GM12878 (cell line): ENCODE measurements around the gene DCC.

ENCODE experiments used
- CREB1 ChIP-seq: IDR thresholded peaks from 2 replicates; pipeline ENCODE4 v1.6.1; 2012; ENCODE audit warnings: low read depth, mild to moderate bottlenecking, inconsistent platforms
- EZH2 ChIP-seq: IDR thresholded peaks from 2 replicates; pipeline ENCODE4 v1.6.1; 2012; ENCODE audit warnings: low read depth, mild to moderate bottlenecking, control low read depth, inconsistent platforms, low read length, borderline replicate concordance; ENCODE audit not compliant: control insufficient read depth
- JUND ChIP-seq: IDR thresholded peaks from 2 replicates; pipeline ENCODE4 v1.6.1; 2012; ENCODE audit warnings: low read depth, mild to moderate bottlenecking, low read length, improper control_type of control experiment, moderate library complexity
- RFX5 ChIP-seq: IDR thresholded peaks from 2 replicates; pipeline ENCODE4 v1.6.1; 2011; ENCODE audit warnings: low read depth, low read length, improper control_type of control experiment
- SIN3A ChIP-seq: IDR thresholded peaks from 2 replicates; pipeline ENCODE4 v1.6.1; 2012; ENCODE audit warnings: low read depth, low read length, improper control_type of control experiment
- SMARCA5 ChIP-seq: fragments of 450-650 bp; IDR thresholded peaks from 2 replicates; pipeline ENCODE4 v1.6.1; 2017; ENCODE audit warnings: mild to moderate bottlenecking
- TCF12 ChIP-seq: IDR thresholded peaks from 2 replicates; pipeline ENCODE4 v1.6.1; 2011; ENCODE audit warnings: low read depth, mild to moderate bottlenecking, low read length
- TF ChIP-seq, protein P1 (sequence below), 3 experiments: IDR thresholded peaks in 2 of 3; conservative IDR thresholded peaks in 1 of 3; 2 replicates each; pipeline ENCODE4 v1.5.1; 2011; ENCODE audit warnings: low read depth in 3 of 3, low read length in 3 of 3, mild to moderate bottlenecking in 3 of 3, control low read depth in 2 of 3, moderate library complexity in 2 of 3, inconsistent platforms in 1 of 3, mixed read lengths in 1 of 3; ENCODE audit not compliant: control insufficient read depth in 2 of 3, insufficient read depth in 1 of 3; ENCODE audit errors: extremely low read depth in 1 of 3
- TF ChIP-seq, protein P2 (sequence below): IDR thresholded peaks from 2 replicates; pipeline ENCODE4 v1.6.1; 2012; ENCODE audit warnings: low read depth, low read length, improper control_type of control experiment
- TF ChIP-seq, protein P3 (sequence below): fragments of 450-650 bp; IDR thresholded peaks from 2 replicates; pipeline ENCODE4 v1.6.1; 2017; ENCODE audit warnings: mild to moderate bottlenecking
- TF ChIP-seq, protein P4 (sequence below): fragments of 450-650 bp; formaldehyde crosslinking; IDR thresholded peaks from 2 replicates; pipeline ENCODE4 v1.4.0; 2022; ENCODE audit warnings: mild to moderate bottlenecking, moderate library complexity

DNA sequence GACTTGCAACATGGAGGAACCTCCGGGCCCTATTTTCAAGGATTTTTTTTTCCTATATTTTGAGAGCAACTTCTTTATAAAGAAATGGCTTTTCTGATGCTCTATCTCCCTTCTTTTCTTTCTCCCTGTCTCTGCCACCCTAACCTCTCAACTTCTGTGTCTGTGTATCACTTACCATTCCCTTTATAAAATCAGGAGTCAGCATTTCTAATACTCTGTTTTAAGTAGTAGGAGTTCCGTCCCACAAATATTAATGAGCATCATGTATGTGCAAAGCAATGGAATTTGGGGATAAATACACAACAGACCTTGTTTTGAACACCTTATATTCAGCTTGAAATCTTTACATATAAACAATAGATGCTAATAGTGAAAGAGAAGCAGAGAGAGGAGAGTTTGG is 268.0 kb downstream of the DCC start:
- TF ChIP-seq, protein P1, sequence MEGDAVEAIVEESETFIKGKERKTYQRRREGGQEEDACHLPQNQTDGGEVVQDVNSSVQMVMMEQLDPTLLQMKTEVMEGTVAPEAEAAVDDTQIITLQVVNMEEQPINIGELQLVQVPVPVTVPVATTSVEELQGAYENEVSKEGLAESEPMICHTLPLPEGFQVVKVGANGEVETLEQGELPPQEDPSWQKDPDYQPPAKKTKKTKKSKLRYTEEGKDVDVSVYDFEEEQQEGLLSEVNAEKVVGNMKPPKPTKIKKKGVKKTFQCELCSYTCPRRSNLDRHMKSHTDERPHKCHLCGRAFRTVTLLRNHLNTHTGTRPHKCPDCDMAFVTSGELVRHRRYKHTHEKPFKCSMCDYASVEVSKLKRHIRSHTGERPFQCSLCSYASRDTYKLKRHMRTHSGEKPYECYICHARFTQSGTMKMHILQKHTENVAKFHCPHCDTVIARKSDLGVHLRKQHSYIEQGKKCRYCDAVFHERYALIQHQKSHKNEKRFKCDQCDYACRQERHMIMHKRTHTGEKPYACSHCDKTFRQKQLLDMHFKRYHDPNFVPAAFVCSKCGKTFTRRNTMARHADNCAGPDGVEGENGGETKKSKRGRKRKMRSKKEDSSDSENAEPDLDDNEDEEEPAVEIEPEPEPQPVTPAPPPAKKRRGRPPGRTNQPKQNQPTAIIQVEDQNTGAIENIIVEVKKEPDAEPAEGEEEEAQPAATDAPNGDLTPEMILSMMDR (IDR thresholded peaks at IDR 0.05 in 2 of 3, conservative IDR thresholded peaks at IDR 0.05 in 1 of 3; ENCODE audit: control insufficient read depth in 2 of 3, extremely low read depth in 1 of 3, insufficient read depth in 1 of 3, low read depth in 3 of 3, low read length in 3 of 3) = no peak
- TF ChIP-seq, protein P2, sequence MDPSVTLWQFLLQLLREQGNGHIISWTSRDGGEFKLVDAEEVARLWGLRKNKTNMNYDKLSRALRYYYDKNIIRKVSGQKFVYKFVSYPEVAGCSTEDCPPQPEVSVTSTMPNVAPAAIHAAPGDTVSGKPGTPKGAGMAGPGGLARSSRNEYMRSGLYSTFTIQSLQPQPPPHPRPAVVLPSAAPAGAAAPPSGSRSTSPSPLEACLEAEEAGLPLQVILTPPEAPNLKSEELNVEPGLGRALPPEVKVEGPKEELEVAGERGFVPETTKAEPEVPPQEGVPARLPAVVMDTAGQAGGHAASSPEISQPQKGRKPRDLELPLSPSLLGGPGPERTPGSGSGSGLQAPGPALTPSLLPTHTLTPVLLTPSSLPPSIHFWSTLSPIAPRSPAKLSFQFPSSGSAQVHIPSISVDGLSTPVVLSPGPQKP = no peak
- no peak for TF ChIP-seq EZH2
- no peak for TF ChIP-seq CREB1
- no peak for TF ChIP-seq SIN3A
- TF ChIP-seq, protein P3, sequence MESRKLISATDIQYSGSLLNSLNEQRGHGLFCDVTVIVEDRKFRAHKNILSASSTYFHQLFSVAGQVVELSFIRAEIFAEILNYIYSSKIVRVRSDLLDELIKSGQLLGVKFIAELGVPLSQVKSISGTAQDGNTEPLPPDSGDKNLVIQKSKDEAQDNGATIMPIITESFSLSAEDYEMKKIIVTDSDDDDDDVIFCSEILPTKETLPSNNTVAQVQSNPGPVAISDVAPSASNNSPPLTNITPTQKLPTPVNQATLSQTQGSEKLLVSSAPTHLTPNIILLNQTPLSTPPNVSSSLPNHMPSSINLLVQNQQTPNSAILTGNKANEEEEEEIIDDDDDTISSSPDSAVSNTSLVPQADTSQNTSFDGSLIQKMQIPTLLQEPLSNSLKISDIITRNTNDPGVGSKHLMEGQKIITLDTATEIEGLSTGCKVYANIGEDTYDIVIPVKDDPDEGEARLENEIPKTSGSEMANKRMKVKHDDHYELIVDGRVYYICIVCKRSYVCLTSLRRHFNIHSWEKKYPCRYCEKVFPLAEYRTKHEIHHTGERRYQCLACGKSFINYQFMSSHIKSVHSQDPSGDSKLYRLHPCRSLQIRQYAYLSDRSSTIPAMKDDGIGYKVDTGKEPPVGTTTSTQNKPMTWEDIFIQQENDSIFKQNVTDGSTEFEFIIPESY = no peak
- TF ChIP-seq TCF12 = no peak
- TF ChIP-seq, protein P4, sequence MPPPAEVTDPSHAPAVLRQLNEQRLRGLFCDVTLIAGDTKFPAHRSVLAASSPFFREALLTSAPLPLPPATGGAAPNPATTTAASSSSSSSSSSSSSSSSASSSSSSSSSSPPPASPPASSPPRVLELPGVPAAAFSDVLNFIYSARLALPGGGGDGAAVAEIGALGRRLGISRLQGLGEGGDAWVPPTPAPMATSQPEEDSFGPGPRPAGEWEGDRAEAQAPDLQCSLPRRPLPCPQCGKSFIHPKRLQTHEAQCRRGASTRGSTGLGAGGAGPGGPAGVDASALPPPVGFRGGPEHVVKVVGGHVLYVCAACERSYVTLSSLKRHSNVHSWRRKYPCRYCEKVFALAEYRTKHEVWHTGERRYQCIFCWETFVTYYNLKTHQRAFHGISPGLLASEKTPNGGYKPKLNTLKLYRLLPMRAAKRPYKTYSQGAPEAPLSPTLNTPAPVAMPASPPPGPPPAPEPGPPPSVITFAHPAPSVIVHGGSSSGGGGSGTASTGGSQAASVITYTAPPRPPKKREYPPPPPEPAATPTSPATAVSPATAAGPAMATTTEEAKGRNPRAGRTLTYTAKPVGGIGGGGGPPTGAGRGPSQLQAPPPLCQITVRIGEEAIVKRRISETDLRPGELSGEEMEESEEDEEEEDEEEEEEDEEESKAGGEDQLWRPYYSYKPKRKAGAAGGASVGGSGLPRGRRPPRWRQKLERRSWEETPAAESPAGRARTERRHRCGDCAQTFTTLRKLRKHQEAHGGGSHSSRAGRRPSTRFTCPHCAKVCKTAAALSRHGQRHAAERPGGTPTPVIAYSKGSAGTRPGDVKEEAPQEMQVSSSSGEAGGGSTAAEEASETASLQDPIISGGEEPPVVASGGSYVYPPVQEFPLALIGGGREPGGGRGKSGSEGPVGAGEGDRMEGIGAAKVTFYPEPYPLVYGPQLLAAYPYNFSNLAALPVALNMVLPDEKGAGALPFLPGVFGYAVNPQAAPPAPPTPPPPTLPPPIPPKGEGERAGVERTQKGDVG (CRISPR knock-in tag) = no peak
- TF ChIP-seq SMARCA5 = no peak
- TF ChIP-seq JUND = no peak
- no peak for TF ChIP-seq RFX5
